SU-DHL-6 (cell line): ENCODE data around the gene HECW1.

Source experiments
- H2AFZ ChIP-seq: fragments of 200-600 bp; sonication (generic); 2 replicates; pipeline ENCODE4 v1.6.1; 2014; ENCODE audit warnings: low read depth, mild to moderate bottlenecking, moderate library complexity, mixed read lengths, antibody characterized with exemption, low read length; ENCODE audit not compliant: severe bottlenecking
- H3F3A ChIP-seq: fragments of 200-600 bp; shearing (Covaris generic); 2 replicates; pipeline ENCODE4 v1.6.0; 2016; ENCODE audit warnings: antibody characterized with exemption, mild to moderate bottlenecking; ENCODE audit not compliant: insufficient read depth
- H3K27ac ChIP-seq: fragments of 200-600 bp; sonication (generic); 2 replicates; pipeline ENCODE4 v1.5.1; 2016; ENCODE audit warnings: low read depth, mild to moderate bottlenecking, low read length, moderate library complexity, mixed read lengths
- H3K27me3 ChIP-seq: fragments of 200-600 bp; sonication (generic), shearing (Covaris generic); 2 replicates; pipeline ENCODE4 v1.6.0; 2014; ENCODE audit warnings: mild to moderate bottlenecking, low read length
- H3K36me3 ChIP-seq: fragments of 200-600 bp; sonication (generic); 2 replicates; pipeline ENCODE4 v1.6.1; 2014; ENCODE audit warnings: mild to moderate bottlenecking, low read length, mixed read lengths
- H3K4me2 ChIP-seq: fragments of 300-600, 200-600 bp; shearing (Covaris generic), sonication (generic); 2 replicates; pipeline ENCODE4 v1.6.0; 2014; ENCODE audit warnings: low read length, low read depth, mild to moderate bottlenecking; ENCODE audit not compliant: poor library complexity, severe bottlenecking
- H3K4me3 ChIP-seq: fragments of 200-600 bp; sonication (generic); 2 replicates; pipeline ENCODE4 v1.5.1; 2014; ENCODE audit warnings: antibody characterized with exemption, low read length, mild to moderate bottlenecking, mixed read lengths; ENCODE audit not compliant: insufficient read depth, poor library complexity, severe bottlenecking
- H3K79me2 ChIP-seq: fragments of 200-600 bp; sonication (generic); 2 replicates; pipeline ENCODE4 v1.6.1; 2014; ENCODE audit warnings: mild to moderate bottlenecking, low read length, moderate library complexity; ENCODE audit not compliant: insufficient read depth
- H3K9ac ChIP-seq: fragments of 200-600 bp; sonication (generic); 2 replicates; pipeline ENCODE4 v1.7.0; 2014; ENCODE audit warnings: mild to moderate bottlenecking, low read length
- H3K9me2 ChIP-seq: fragments of 200-600 bp; sonication (generic); replicated peaks from 2 replicates; pipeline ENCODE4 v1.6.1; 2014; ENCODE audit warnings: low read length; ENCODE audit not compliant: insufficient read depth
- H3K9me3 ChIP-seq: fragments of 200-600 bp; sonication (generic); 2 replicates; pipeline ENCODE4 v1.6.1; 2014; ENCODE audit warnings: low read length, mixed read lengths; ENCODE audit not compliant: insufficient read depth
- H4K20me1 ChIP-seq: fragments of 200-600 bp; sonication (generic); 2 replicates; pipeline ENCODE4 v1.6.1; 2014; ENCODE audit warnings: low read depth, mild to moderate bottlenecking, antibody characterized with exemption, low read length, moderate library complexity, mixed read lengths
- EZH2phosphoT487 ChIP-seq: fragments of 200-600 bp; sonication (generic), shearing (Covaris generic); conservative IDR thresholded peaks from 2 replicates; pipeline ENCODE4 v1.6.1; 2018; ENCODE audit warnings: mild to moderate bottlenecking, antibody characterized with exemption, low read length, moderate library complexity, mixed read lengths
- TF ChIP-seq, protein P1 (sequence below): fragments of 200-600 bp; sonication (generic); IDR thresholded peaks from one replicate; pipeline ENCODE4 v1.5.1; 2017; ENCODE audit warnings: antibody characterized with exemption, mild to moderate bottlenecking, low read length, moderate library complexity; ENCODE audit not compliant: insufficient read depth, poor library complexity, severe bottlenecking

The HECW1 gene

DNA sequence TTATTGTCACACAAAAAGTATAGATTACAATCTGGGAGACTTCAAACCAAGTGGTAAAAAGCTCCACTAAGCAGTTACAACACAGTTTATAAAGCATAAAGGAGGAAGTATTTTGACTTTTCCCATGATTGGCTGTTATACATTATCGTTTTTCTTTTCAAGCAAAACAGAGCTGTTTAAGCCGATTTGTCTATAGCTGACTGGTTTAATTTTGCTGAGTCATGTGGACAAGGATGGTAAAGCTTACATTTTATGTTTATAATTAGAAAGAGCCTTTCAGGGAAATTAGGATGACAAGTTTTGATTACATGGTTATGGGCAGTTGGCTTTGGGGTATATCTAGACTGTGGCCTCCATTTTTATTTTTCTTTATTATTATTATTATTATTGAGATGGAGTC, 318.0 kb downstream of the HECW1 start:
- Histone ChIP-seq H3F3A (no peaks in the 10 kb centered on the region), H3K27me3 (no peaks in the 10 kb centered on the region), H3K9me3 (no peaks in the 10 kb centered on the region), H3K27ac (no peak overlapping the region), H3K36me3 (no peaks in the 10 kb centered on the region), H3K4me2 (no peak overlapping the region), H3K9ac (no peak overlapping the region), H3K9me2 (no peaks in the 10 kb centered on the region), H2AFZ (no peak overlapping the region), H4K20me1 (no peaks in the 10 kb centered on the region), H3K79me2 (no peaks in the 10 kb centered on the region), H3K4me3 (no peak overlapping the region)
- no peak for TF ChIP-seq EZH2phosphoT487
- TF ChIP-seq, protein P1, sequence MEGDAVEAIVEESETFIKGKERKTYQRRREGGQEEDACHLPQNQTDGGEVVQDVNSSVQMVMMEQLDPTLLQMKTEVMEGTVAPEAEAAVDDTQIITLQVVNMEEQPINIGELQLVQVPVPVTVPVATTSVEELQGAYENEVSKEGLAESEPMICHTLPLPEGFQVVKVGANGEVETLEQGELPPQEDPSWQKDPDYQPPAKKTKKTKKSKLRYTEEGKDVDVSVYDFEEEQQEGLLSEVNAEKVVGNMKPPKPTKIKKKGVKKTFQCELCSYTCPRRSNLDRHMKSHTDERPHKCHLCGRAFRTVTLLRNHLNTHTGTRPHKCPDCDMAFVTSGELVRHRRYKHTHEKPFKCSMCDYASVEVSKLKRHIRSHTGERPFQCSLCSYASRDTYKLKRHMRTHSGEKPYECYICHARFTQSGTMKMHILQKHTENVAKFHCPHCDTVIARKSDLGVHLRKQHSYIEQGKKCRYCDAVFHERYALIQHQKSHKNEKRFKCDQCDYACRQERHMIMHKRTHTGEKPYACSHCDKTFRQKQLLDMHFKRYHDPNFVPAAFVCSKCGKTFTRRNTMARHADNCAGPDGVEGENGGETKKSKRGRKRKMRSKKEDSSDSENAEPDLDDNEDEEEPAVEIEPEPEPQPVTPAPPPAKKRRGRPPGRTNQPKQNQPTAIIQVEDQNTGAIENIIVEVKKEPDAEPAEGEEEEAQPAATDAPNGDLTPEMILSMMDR: no peak

- H3K27ac ChIP-seq: no peak overlapping the region
- H3K4me3 ChIP-seq: no peak overlapping the region
- H4K20me1 ChIP-seq: no peaks in the 10 kb centered on the region
- no peak overlapping the region for H3K9ac ChIP-seq
- no peaks in the 10 kb centered on the region for H3K9me3 ChIP-seq
- no peaks in the 10 kb centered on the region for H3K79me2 ChIP-seq
- no peaks in the 10 kb centered on the region for H3K27me3 ChIP-seq
- no peak overlapping the region for H2AFZ ChIP-seq
- no peaks in the 10 kb centered on the region for H3F3A ChIP-seq
- TF ChIP-seq, protein P1: no peak
- no peak for TF ChIP-seq EZH2phosphoT487
- H3K9me2 ChIP-seq: no peaks in the 10 kb centered on the region
- H3K36me3 ChIP-seq: no peaks in the 10 kb centered on the region
- H3K4me2 ChIP-seq: no peak overlapping the region
These were observed 318.7 kb downstream of the HECW1 start for GRCh38 chr7:43431020-43431595.

GRCh38 chr7:43433639-43434038, 321.2 kb downstream of the HECW1 start:
- no peaks in the 10 kb centered on the region for H4K20me1 ChIP-seq

More at GRCh38 chr7:43433639-43434038, 321.2 kb downstream of the HECW1 start:
- Histone ChIP-seq H3F3A (no peaks in the 10 kb centered on the region), H3K4me2 (no peak overlapping the region), H3K27me3 (no peaks in the 10 kb centered on the region), H3K4me3 (no peak overlapping the region), H3K9me3 (no peaks in the 10 kb centered on the region), H2AFZ (no peak overlapping the region), H3K9me2 (no peaks in the 10 kb centered on the region), H3K36me3 (no peaks in the 10 kb centered on the region), H3K9ac (no peak overlapping the region), H3K79me2 (no peaks in the 10 kb centered on the region), H3K27ac (no peak overlapping the region)
- TF ChIP-seq, protein P1: no peak
- TF ChIP-seq EZH2phosphoT487: no peak
